MM.1S (cell line): ENCODE data around the gene VEZT.

Experiments
- CTCF ChIP-seq: fragments of 300-600 bp; sonication (generic); IDR thresholded peaks from 2 replicates; pipeline ENCODE4 v1.5.1; 2016; ENCODE audit warnings: antibody characterized with exemption, low read length, mixed read lengths
- EZH2 ChIP-seq: fragments of 300-600 bp; sonication (generic); optimal IDR thresholded peaks from 2 replicates; pipeline ENCODE3; 2017; ENCODE audit warnings: low read depth, mild to moderate bottlenecking, antibody characterized with exemption, low read length, mixed read lengths
- EZH2phosphoT487 ChIP-seq: fragments of 300-600 bp; sonication (generic); IDR thresholded peaks from 2 replicates; pipeline ENCODE4 v1.6.1; 2018; ENCODE audit warnings: antibody characterized with exemption, low read length

- no peak for TF ChIP-seq CTCF
- TF ChIP-seq EZH2 = no peak
- TF ChIP-seq EZH2phosphoT487 = no peak
Measured at GRCh38 chr12:95248604-95249360, 31.2 kb downstream of the VEZT start.
